Retina (tissue), 1 donor: ENCODE measurements around the gene ELMO1.

Experiments
- DNase-seq: peaks from one replicate; pipeline ENCODE4 v3.0.0-alpha.2; 2016

Gene ELMO1

GRCh38 chr7:36889182-36889581 lies 559.5 kb downstream of the ELMO1 start:
- no peak for DNase-seq

GRCh38 chr7:36887969-36888368 lies 560.7 kb downstream of the ELMO1 start:
- DNase-seq: no peak

GRCh38 chr7:36887233-36887632 lies 561.4 kb downstream of the ELMO1 start:
- no peak for DNase-seq

- DNase-seq: no peak
Observed at GRCh38 chr7:36884910-36885309, 563.8 kb downstream of the ELMO1 start.

GRCh38 chr7:36884351-36884750 lies 564.3 kb downstream of the ELMO1 start:
- DNase-seq: no peak

GRCh38 chr7:36881233-36881874 lies 567.3 kb downstream of the ELMO1 start:
- no peak for DNase-seq

GRCh38 chr7:36880108-36880507 lies 568.6 kb downstream of the ELMO1 start:
- DNase-seq: no peak

- no peak for DNase-seq
Observed at GRCh38 chr7:36879021-36879420, 569.6 kb downstream of the ELMO1 start.

- DNase-seq: no peak
Observed at GRCh38 chr7:36878288-36878687, 570.4 kb downstream of the ELMO1 start.

GRCh38 chr7:36875794-36876193 lies 572.9 kb downstream of the ELMO1 start:
- DNase-seq: peak; percentile 31

GRCh38 chr7:36874041-36874440 lies 574.6 kb downstream of the ELMO1 start:
- DNase-seq: no peak

GRCh38 chr7:36871863-36872262 lies 576.8 kb downstream of the ELMO1 start:
- DNase-seq: no peak

- no peak for DNase-seq
Observed at GRCh38 chr7:36871355-36871738, 577.3 kb downstream of the ELMO1 start.

GRCh38 chr7:36870625-36871354 lies 577.9 kb downstream of the ELMO1 start:
- DNase-seq: no peak

- no peak for DNase-seq
Observed at GRCh38 chr7:36868727-36869411, 579.8 kb downstream of the ELMO1 start.

- no peak for DNase-seq
Observed at GRCh38 chr7:36865019-36865418, 583.6 kb downstream of the ELMO1 start.

- peak; percentile 49 for DNase-seq
Observed at GRCh38 chr7:36863901-36864701, 584.6 kb downstream of the ELMO1 start.

- no peak for DNase-seq
Observed at GRCh38 chr7:36862771-36863261, 585.8 kb downstream of the ELMO1 start.

GRCh38 chr7:36861656-36862055 lies 587.0 kb downstream of the ELMO1 start:
- DNase-seq: no peak

- DNase-seq: no peak
Observed at GRCh38 chr7:36860681-36861080, 588.0 kb downstream of the ELMO1 start.

- no peak for DNase-seq
Observed at GRCh38 chr7:36855330-36855729, 593.3 kb downstream of the ELMO1 start.

- DNase-seq: no peak
Observed at GRCh38 chr7:36854652-36855051, 594.0 kb downstream of the ELMO1 start.

- DNase-seq: no peak
Observed at GRCh38 chr7:36852931-36853330, 595.7 kb downstream of the ELMO1 start.
